Muscle layer of duodenum (tissue), 2 donors: ENCODE results near the gene TNS3.

Experiments
- H3K27ac ChIP-seq: one replicate; pipeline ENCODE4 v1.7.0; 2013; ENCODE audit warnings: mild to moderate bottlenecking, low read length
- H3K27me3 ChIP-seq: one replicate; pipeline ENCODE4 v1.7.0; 2013; ENCODE audit warnings: low read depth, mild to moderate bottlenecking, control low read depth, low read length
- H3K36me3 ChIP-seq, 2 donors: one replicate each; pipeline ENCODE4 v1.7.0; 2013; ENCODE audit warnings: low read length in 2 of 2, control low read depth in 1 of 2, mild to moderate bottlenecking in 1 of 2; ENCODE audit not compliant: insufficient read depth in 2 of 2, control insufficient read depth in 1 of 2
- H3K4me1 ChIP-seq, 2 donors: one replicate each; pipeline ENCODE4 v1.7.0; 2013; ENCODE audit warnings: low read length in 2 of 2, mild to moderate bottlenecking in 2 of 2, control low read depth in 1 of 2, moderate library complexity in 1 of 2; ENCODE audit not compliant: insufficient read depth in 2 of 2, control insufficient read depth in 1 of 2
- H3K4me3 ChIP-seq, 2 donors: one replicate each; pipeline ENCODE4 v1.7.0; 2013; ENCODE audit warnings: low read length in 2 of 2, low read depth in 1 of 2, mild to moderate bottlenecking in 1 of 2
- H3K9me3 ChIP-seq, 2 donors: one replicate each; pipeline ENCODE4 v1.7.0; 2013; ENCODE audit warnings: low read length in 2 of 2, control low read depth in 1 of 2, mild to moderate bottlenecking in 1 of 2; ENCODE audit not compliant: control insufficient read depth in 1 of 2
- donor health status: healthy.

The TNS3 gene

DNA sequence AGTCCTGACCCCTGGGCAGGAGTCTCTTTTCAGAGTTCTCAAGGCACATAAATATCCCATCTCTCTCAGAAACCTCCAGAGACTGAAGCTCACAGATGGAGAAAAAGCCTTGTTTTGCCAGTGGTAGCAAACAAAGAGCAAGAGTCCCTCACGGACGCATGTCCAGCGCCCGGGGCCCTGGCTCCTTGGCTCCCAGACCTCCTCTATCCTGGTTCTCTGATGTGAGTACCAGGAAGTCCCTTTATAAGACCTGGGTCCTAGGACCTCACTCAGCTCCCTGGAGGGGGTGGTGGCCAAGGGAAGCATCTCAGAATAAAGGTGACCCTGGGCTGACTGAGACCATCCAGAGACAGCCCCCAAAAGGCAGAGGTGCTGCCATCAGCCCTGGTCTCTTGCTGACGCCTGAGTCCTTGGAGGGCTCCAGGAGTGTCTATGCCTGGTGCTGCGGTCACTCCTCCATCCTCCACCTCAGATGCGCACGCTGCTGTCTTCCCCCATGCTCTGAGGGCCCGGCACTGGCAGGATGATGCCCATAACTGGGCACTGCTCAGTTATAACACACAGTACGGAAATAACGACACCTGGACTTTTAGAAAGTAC lies 221.5 kb downstream of the TNS3 start:
- no peak overlapping the region for H3K27ac ChIP-seq
- no peaks in the 10 kb centered on the region for H3K36me3 ChIP-seq
- no peaks in the 10 kb centered on the region for H3K27me3 ChIP-seq
- no peak overlapping the region for H3K4me3 ChIP-seq
- H3K9me3 ChIP-seq: no peaks in the 10 kb centered on the region
- no peaks in the 10 kb centered on the region for H3K4me1 ChIP-seq

DNA sequence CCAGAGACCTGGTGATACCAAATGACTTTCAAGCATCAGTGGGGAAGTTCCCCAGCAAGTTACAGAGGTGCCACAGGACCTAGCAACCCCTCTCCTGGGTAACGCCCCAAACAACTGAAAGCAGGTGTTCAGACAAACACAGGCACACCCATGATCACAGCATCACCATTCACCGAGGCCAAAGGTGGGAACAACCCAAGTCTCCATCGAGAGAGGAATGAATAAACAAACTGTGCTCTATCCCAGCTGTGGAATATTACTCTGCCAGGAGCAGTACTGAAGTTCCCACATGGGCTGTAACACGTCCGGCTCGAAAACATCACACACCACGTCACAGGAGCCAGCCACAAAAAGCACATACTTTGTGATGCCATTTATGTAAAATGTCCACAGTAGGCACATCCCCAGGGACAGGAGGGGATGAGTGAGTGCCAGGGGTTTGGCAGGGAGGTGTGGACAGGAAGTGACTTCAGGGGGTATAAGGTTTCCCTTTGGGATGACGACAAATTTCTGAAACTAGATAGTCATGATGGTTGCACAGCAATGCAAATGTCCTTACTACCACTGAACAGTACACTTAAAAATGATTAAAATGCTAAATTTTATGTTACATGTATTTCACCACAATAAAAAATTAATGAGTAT lies 222.8 kb downstream of the TNS3 start:
- no peaks in the 10 kb centered on the region for H3K27me3 ChIP-seq
- H3K4me1 ChIP-seq: no peaks in the 10 kb centered on the region
- H3K36me3 ChIP-seq: no peaks in the 10 kb centered on the region
- H3K4me3 ChIP-seq: no peak overlapping the region
- H3K9me3 ChIP-seq: no peaks in the 10 kb centered on the region
- H3K27ac ChIP-seq: no peak overlapping the region

DNA sequence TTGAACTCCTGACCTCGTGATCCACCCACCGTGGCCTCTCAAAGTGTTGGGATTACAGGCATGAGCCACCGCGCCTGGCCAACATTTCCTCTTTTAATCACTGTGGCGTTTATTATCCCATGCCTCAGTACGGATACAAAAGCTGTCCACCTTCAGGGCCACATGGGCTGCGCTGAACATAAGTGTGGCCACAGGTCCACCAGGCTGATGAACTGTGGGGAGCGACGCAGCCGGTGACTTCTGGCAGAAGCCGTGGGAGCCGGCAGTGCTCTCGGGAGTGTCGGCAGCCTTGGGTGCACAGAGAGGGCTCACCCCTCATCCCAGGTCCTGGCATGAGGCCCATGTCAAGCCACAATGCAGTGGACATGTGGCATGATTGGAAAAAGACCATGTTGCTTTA lies 223.6 kb downstream of the TNS3 start:
- H3K27me3 ChIP-seq: no peaks in the 10 kb centered on the region
- H3K9me3 ChIP-seq: no peaks in the 10 kb centered on the region
- H3K4me1 ChIP-seq: no peaks in the 10 kb centered on the region
- H3K4me3 ChIP-seq: no peak overlapping the region
- no peak overlapping the region for H3K27ac ChIP-seq
- no peaks in the 10 kb centered on the region for H3K36me3 ChIP-seq

DNA sequence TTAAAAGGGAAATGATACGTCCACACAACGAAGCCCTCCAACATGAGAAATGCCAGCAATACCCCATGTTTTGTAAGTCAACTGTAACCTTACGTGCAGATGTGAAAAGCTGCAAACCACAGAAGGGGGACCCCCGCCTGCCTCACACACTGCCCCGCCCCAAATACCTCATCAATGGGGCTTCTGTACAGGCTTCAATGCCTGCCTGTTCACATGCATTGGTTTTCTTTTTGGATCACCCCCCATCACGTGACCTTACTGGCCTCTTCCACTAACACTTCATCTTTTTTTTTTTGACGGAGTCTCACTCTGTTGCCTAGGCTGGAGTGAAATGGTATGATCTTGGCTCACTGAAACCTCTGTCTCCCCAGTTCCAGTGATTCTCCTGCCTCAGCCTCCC lies 224.0 kb downstream of the TNS3 start:
- no peaks in the 10 kb centered on the region for H3K9me3 ChIP-seq
- peaks cover 0 to 2% of the 10 kb centered on the region in 2 donors for H3K36me3 ChIP-seq
- H3K27me3 ChIP-seq: no peaks in the 10 kb centered on the region
- no peak overlapping the region for H3K4me3 ChIP-seq
- no peak overlapping the region for H3K27ac ChIP-seq
- H3K4me1 ChIP-seq: no peaks in the 10 kb centered on the region

DNA sequence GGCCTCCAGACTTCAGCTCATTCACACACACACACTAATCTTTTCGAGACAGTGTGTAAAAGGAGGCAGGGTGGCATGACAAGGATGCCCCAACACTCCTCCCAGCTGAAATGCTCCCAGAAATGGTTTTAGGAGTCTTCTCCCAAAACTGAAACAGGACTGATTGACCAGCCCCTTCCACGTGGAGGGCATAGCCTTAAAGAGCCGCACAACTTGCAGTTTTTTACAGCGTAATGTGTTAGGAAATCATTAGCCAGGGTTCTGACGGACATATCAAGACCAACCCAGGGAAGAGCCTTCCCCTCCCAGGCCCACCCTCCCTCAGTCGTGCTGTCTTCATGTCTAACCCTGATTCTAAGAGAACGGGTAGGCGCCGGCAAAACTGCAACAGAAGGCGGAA lies 224.6 kb downstream of the TNS3 start:
- peaks cover 0 to 6% of the 10 kb centered on the region in 2 donors for H3K36me3 ChIP-seq
- no peak overlapping the region for H3K27ac ChIP-seq
- H3K9me3 ChIP-seq: no peaks in the 10 kb centered on the region
- H3K27me3 ChIP-seq: no peaks in the 10 kb centered on the region
- H3K4me3 ChIP-seq: no peak overlapping the region
- H3K4me1 ChIP-seq: no peaks in the 10 kb centered on the region

DNA sequence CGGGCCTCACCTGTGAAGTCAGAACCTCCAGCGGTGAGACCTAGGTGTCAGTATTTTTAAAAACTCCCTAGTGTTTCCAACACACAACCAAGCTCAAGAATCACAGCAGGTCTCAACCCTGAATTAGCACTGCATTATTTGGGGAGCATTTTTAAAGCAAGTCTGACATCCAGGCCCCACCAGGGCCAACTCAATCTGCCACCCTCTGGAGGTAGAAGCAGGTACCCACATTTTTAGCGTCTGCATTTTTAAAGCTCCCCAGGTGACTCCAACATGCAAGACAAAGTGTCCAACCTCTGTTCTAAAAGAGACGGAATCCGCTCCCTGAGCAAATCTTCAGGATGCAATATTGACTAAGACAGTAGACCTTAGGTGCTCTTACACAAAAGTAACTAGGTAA lies 225.7 kb downstream of the TNS3 start:
- no peak overlapping the region for H3K4me3 ChIP-seq
- H3K27ac ChIP-seq: no peak overlapping the region
- H3K9me3 ChIP-seq: no peaks in the 10 kb centered on the region
- H3K4me1 ChIP-seq: no peaks in the 10 kb centered on the region
- no peaks in the 10 kb centered on the region for H3K27me3 ChIP-seq
- H3K36me3 ChIP-seq: peaks cover 0 to 6% of the 10 kb centered on the region in 2 donors

DNA sequence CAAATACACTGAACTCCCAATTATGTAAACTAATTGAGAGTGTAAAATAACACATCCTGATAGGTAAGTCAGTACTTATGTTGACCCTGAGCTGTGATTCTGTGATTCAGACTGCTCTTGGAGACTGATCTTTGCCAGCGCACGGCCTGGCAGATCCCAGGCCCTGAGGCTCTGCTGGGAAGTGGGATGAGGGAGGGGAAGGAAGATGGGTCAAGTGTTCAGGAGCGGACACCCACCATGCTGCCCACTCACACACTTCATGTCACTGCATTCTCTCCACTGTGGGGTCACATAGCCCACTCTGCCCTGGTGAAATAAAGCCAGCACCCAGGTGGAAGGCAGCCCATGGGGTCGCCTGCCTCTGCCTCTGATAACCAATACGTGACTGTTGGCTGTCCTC lies 226.2 kb downstream of the TNS3 start:
- Histone ChIP-seq H3K4me3 (no peak overlapping the region), H3K36me3 (peaks cover 0 to 6% of the 10 kb centered on the region in 2 donors), H3K27ac (no peak overlapping the region), H3K4me1 (no peaks in the 10 kb centered on the region), H3K9me3 (no peaks in the 10 kb centered on the region), H3K27me3 (no peaks in the 10 kb centered on the region)

DNA sequence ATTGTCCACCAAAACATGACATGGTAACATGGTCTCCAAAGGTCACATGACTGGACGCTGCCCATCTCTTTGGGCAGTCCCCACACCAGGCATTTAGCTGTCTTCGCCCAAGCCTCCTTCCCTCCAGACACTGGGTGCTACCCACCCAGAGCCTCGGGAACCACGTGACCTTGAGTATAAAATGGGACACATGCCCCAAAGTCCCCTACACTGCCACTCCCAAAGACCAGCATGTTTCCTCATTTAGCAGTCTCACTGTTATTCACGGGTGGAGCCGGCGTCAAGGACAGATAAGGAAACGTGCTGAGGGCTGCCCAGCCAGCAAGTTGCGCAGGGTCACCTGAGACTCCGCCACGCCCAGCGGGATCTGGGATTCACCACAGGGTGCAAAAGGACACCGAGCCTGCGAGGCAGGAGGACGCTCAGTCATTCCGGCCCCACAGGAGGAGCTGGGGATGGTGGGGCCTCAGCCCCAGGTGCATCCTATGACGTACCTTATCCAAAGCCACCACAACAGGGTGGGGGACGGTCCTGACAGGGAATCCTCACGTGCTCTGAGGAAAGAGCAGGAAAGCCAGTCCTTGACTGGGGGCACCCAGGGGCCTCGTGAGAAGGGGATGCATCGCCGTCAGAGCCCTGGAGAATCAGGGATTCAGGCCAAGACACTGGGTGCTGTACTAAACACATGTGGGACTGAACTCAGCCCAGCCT lies 226.9 kb downstream of the TNS3 start:
- H3K27ac ChIP-seq: no peak overlapping the region
- H3K36me3 ChIP-seq: peaks cover 0 to 6% of the 10 kb centered on the region in 2 donors
- no peaks in the 10 kb centered on the region for H3K9me3 ChIP-seq
- no peaks in the 10 kb centered on the region for H3K4me1 ChIP-seq
- H3K4me3 ChIP-seq: no peak overlapping the region
- H3K27me3 ChIP-seq: no peaks in the 10 kb centered on the region

DNA sequence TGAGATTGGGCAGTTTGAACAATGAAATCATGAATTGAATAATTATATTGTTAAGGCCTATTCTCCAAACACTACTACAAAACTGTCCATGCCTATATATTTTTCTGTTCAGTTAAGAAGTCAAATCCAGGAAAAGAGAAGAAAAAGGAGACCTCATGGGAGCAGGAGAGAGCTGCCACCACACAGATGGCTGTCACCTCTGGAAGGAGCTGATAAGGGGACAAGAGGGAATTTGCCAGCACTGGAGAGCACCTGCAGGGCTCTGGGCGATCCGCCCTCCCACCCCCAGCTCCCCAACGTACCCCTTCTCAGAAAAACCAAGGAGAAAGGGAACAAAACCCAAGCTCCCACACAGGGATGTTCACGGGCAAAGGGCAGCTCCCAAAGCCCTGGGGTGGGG lies 227.8 kb downstream of the TNS3 start:
- no peaks in the 10 kb centered on the region for H3K4me1 ChIP-seq
- H3K27me3 ChIP-seq: no peaks in the 10 kb centered on the region
- peaks cover 0 to 6% of the 10 kb centered on the region in 2 donors for H3K36me3 ChIP-seq
- no peak overlapping the region for H3K4me3 ChIP-seq
- no peak overlapping the region for H3K27ac ChIP-seq
- no peaks in the 10 kb centered on the region for H3K9me3 ChIP-seq

DNA sequence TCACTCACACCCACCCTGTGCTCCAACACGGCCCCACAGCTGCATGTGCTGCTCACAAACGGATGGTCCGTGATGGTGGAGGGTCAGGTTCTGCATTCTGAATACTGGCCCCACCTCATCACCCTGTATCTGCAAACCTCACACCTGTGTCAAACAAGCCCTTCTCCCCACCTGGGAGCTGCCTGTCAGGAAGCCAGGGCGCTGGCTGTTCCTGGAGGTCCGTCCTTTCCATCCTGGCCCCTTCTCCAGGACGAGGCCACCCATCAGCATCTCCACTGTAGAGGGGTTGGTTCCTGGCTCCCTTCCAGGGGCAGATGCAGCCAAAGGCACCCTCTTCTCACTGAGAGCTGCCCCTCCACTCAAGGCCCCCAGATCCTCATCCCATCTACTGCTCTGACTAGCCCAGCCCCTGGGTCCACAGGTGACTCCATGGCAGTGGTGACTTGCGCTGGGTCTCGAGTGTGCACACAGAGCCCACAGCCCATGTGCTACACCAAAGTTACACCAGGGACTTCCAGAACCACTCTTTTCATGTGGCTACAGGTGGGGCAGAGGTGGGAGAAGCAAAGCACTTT lies 229.4 kb downstream of the TNS3 start:
- no peaks in the 10 kb centered on the region for H3K27me3 ChIP-seq
- peaks cover 0 to 6% of the 10 kb centered on the region in 2 donors for H3K36me3 ChIP-seq
- no peaks in the 10 kb centered on the region for H3K4me1 ChIP-seq
- no peak overlapping the region for H3K27ac ChIP-seq
- no peaks in the 10 kb centered on the region for H3K9me3 ChIP-seq
- no peak overlapping the region for H3K4me3 ChIP-seq

DNA sequence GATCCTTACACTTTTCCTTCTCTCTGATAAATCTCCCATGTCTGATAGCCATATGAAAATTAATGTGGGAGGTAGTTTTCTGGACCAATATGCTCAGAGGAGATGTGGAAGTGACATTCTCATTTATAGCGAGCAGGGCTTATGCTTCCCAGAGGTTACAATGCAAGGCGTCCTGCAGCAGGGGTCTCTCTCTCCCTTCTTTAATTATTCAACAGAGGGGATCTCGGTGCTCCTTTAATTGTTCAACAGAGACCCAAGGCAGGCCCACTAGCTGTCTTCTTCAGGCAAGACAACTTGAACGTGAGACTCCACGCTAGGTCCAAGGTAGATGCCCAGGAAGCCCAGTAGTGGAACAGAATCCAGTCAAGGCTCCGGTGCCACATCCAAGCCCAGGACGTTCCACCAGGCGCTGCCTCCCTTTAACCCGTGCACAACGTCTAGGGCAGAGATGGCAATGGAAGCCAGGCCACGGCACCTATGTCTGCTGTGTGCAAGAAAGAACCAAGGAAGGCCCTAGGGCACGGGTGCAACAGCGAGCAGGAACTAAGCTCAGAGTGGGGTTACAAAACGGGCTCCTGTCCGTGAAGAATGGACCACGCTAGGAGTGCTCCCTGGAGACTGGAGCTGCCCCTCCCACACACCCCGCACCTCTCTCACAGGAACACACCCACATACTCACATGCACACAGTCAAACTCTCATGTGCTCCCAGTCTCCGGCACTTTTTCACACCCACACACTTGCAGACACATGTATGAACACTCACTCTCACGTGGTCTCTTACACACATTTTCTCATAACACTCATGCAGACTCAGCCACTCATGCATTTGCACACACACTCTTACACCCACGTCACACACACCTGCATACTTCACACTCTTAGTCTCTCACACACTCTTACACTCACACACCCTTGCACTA lies 230.4 kb downstream of the TNS3 start:
- Histone ChIP-seq H3K27me3 (no peaks in the 10 kb centered on the region), H3K4me1 (no peaks in the 10 kb centered on the region), H3K27ac (no peak overlapping the region), H3K4me3 (no peak overlapping the region), H3K36me3 (peaks cover 0 to 6% of the 10 kb centered on the region in 2 donors), H3K9me3 (no peaks in the 10 kb centered on the region)
